Breast epithelium (tissue), 3 donors: ENCODE results near the gene TNFRSF11A.

Source experiments
- CTCF ChIP-seq, 3 donors: fragments of 450-650 bp; IDR thresholded peaks; one replicate each; pipeline ENCODE4 v1.5.1; 2016 to 2017; ENCODE audit warnings: antibody characterized with exemption in 3 of 3, mild to moderate bottlenecking in 3 of 3, moderate library complexity in 3 of 3
- POLR2A ChIP-seq: fragments of 450-650 bp; IDR thresholded peaks from one replicate; pipeline ENCODE4 v1.6.1; 2016; ENCODE audit warnings: antibody characterized with exemption, mild to moderate bottlenecking, moderate library complexity
- POLR2AphosphoS5 ChIP-seq, 3 donors: sonication (generic); formaldehyde crosslinking; IDR thresholded peaks; one replicate each; pipeline ENCODE4 v1.6.1; 2017; ENCODE audit warnings: antibody characterized with exemption in 3 of 3

- TF ChIP-seq CTCF (IDR thresholded peaks at IDR 0.05) (no peak), POLR2A (no peak), POLR2AphosphoS5 (IDR thresholded peaks at IDR 0.05) (no peak)
Observed at GRCh38 chr18:62337336-62337735, 12.2 kb downstream of the TNFRSF11A start.
